HepG2 (cell line): ENCODE data around the gene SIGLEC7. TPM values are rescaled to one million over a fixed set of nuclear protein-coding genes. Genes with fewer than 3 reads are reported as not detected.

Experiments used
- ATAC-seq: fragments of 200-7000 bp; cut with Tn5 transposase; 3 replicates; pipeline ENCODE4 v1.9.1; 2020; ENCODE audit warnings: mild to moderate bottlenecking, moderate library complexity
- BruUV-seq: library from RNA; stranded (reverse); fragments of 400-500 nt; replicated peaks from 2 replicates; lab custom pipeline; 2021; lab: Mats Ljungman, UMichigan
- CTCF ChIA-PET: fragments of 300-600 bp; formaldehyde crosslinking; extraction: SDS; loops from one replicate; lab custom pipeline; 2021; ENCODE audit warnings: low total read pairs, inconsistent platforms, low intra/inter-chr PET ratio; lab: Yijun Ruan, JAX
- POLR2A ChIA-PET: fragments of 350-600 bp; sonication (Branson Sonifier 250); formaldehyde crosslinking; loops from one replicate; lab custom pipeline; 2020; ENCODE audit warnings: antibody characterized with exemption, inconsistent platforms; lab: Yijun Ruan, JAX
- DNase-seq: peaks from one replicate; pipeline ENCODE4 v3.0.0-alpha.2; 2015; ENCODE audit warnings: low spot score
- FAIRE-seq: peaks from 3 replicates; lab custom pipeline; 2011; peaks lifted over from hg19 to GRCh38; lab: Jason Lieb, UNC
- H2AFZ ChIP-seq: one replicate; pipeline ENCODE4 v1.6.1; 2011; ENCODE audit warnings: low read length, inconsistent platforms
- H3K27ac ChIP-seq: fragments of 300-600 bp; 3 replicates; pipeline ENCODE4 v1.8.0; 2011; ENCODE audit warnings: mixed run types, mild to moderate bottlenecking, mixed read lengths, low read length, inconsistent platforms; ENCODE audit not compliant: insufficient read depth; ENCODE audit errors: extremely low read length
- H3K27me3 ChIP-seq, 2 experiments: fragments of 200-600 bp in 1 of 2; 2 replicates in 1 of 2; 3 replicates in 1 of 2; pipeline versions ENCODE4 v1.6.0 to v1.8.0; 2011; ENCODE audit warnings: low read length in 2 of 2, mild to moderate bottlenecking in 2 of 2, moderate library complexity in 2 of 2, inconsistent platforms in 1 of 2; ENCODE audit not compliant: insufficient read depth in 2 of 2, control insufficient read depth in 1 of 2
- H3K36me3 ChIP-seq, 2 experiments: fragments of 200-600 bp in 1 of 2; replicated peaks in 1 of 2; 2 replicates in 1 of 2; 3 replicates in 1 of 2; pipeline versions ENCODE4 v1.5.1 to v1.8.0; 2011; ENCODE audit warnings: low read length in 2 of 2, inconsistent platforms in 1 of 2; ENCODE audit not compliant: insufficient read depth in 2 of 2, control insufficient read depth in 1 of 2
- H3K4me1 ChIP-seq: 2 replicates; pipeline ENCODE4 v1.5.1; 2012; ENCODE audit warnings: low read length, inconsistent platforms; ENCODE audit not compliant: insufficient read depth
- H3K4me2 ChIP-seq: 2 replicates; pipeline ENCODE4 v1.6.0; 2011; ENCODE audit warnings: low read depth, low read length, inconsistent platforms
- H3K4me3 ChIP-seq, 3 experiments: fragments of 200-600 bp in 1 of 3; sonication (generic), shearing (Covaris generic) in 1 of 3; replicated peaks in 1 of 3; 2 replicates each; pipeline ENCODE4 v1.5.1; 2011 to 2016; ENCODE audit warnings: low read length in 3 of 3, inconsistent platforms in 2 of 3, low read depth in 2 of 3, mild to moderate bottlenecking in 2 of 3, control low read depth in 1 of 3, mixed read lengths in 1 of 3; ENCODE audit not compliant: insufficient read depth in 1 of 3
- H3K79me2 ChIP-seq: one replicate; pipeline ENCODE4 v1.6.1; 2011; ENCODE audit warnings: low read length, inconsistent platforms; ENCODE audit not compliant: insufficient read depth
- H3K9ac ChIP-seq: 2 replicates; pipeline ENCODE4 v1.6.0; 2011; ENCODE audit warnings: mild to moderate bottlenecking, low read depth, low read length, inconsistent platforms; ENCODE audit not compliant: insufficient read depth
- H3K9me3 ChIP-seq: 2 replicates; pipeline ENCODE4 v1.5.1; 2012; ENCODE audit warnings: mild to moderate bottlenecking, low read length
- H4K20me1 ChIP-seq: 2 replicates; pipeline ENCODE4 v1.6.0; 2011; ENCODE audit warnings: inconsistent platforms, mild to moderate bottlenecking, low read length, moderate library complexity; ENCODE audit not compliant: insufficient read depth
- ARID2 ChIP-seq: sonication (generic); formaldehyde crosslinking; IDR thresholded peaks from 2 replicates; pipeline ENCODE4 v1.8.1; 2022; ENCODE audit warnings: mild to moderate bottlenecking, missing genetic modification reagents, borderline replicate concordance
- HDAC2 ChIP-seq: sonication (generic); formaldehyde crosslinking; IDR thresholded peaks from 2 replicates; pipeline ENCODE4 v1.4.0; 2020; ENCODE audit warnings: missing genetic modification reagents
- KAT8 ChIP-seq: IDR thresholded peaks from 2 replicates; pipeline ENCODE4 v1.6.1; 2016; ENCODE audit warnings: missing genetic modification reagents, missing compliant biosample characterization
- NFIC ChIP-seq: IDR thresholded peaks from 2 replicates; pipeline ENCODE4 v1.6.1; 2012; ENCODE audit warnings: mild to moderate bottlenecking, low read length, inconsistent platforms
- REXO4 ChIP-seq: sonication (generic); formaldehyde crosslinking; IDR thresholded peaks from 2 replicates; pipeline ENCODE4 v1.8.0; 2022; ENCODE audit warnings: missing genetic modification reagents, mild to moderate bottlenecking, borderline replicate concordance
- TCF12 ChIP-seq, 2 experiments: fragments of 450-650 bp in 1 of 2; sonication (generic) in 1 of 2; formaldehyde crosslinking in 1 of 2; IDR thresholded peaks; 2 replicates each; pipeline versions ENCODE4 v1.6.1 to v1.8.0; 2017 to 2022; ENCODE audit warnings: antibody characterized with exemption in 1 of 2, mild to moderate bottlenecking in 1 of 2, missing genetic modification reagents in 1 of 2, moderate library complexity in 1 of 2
- ZNF782 ChIP-seq: sonication (generic); formaldehyde crosslinking; IDR thresholded peaks from 2 replicates; pipeline ENCODE4 v1.4.0; 2020; ENCODE audit warnings: missing genetic modification reagents, mild to moderate bottlenecking, borderline replicate concordance
- WGBS: methylation state at CpG from one replicate; pipeline ENCODE4 v1.1.6; 2017; ENCODE audit warnings: low lambda C conversion rate; 5-methylcytosine and 5-hydroxymethylcytosine counted together
- in situ Hi-C: cut with HindIII; loops from 2 replicates; pipeline ENCODE4 v1.10.0; 2017; ENCODE audit warnings: low pct_unique_long_range_greater_than_20kb; ENCODE audit not compliant: extremely low pct_ligation_motif_present
- intact Hi-C: fragments of 100-400 bp; cut with micrococcal nuclease; formaldehyde crosslinking; loops from one replicate; pipeline ENCODE4 v1.10.0; 2022; ENCODE audit not compliant: unreplicated experiment
- polyA plus RNA-seq, 8 experiments: library from polyadenylated mRNA; depleted of rRNA in 3 of 8; stranded (reverse) in 7 of 8; unstranded in 1 of 8; fragments of >200 nt; fragmentation: Illumina TruSeq in 4 of 8; extraction: Trizol in 4 of 8; gene quantifications; 2 replicates each; pipeline versions ENCODE4 v1.2.1 to v1.2.3, GENCODE V29; 2011 to 2016; ENCODE audit warnings: low read depth in 4 of 8, missing spikeins in 1 of 8, mixed read lengths in 1 of 8; ENCODE audit not compliant: insufficient read depth in 1 of 8
- total RNA-seq, 5 experiments: library from RNA; depleted of rRNA; stranded (reverse); fragments of >200 nt; fragmentation: Illumina TruSeq; extraction: Trizol; gene quantifications; 2 replicates each; pipeline ENCODE4 v1.2.3, GENCODE V29; 2016; ENCODE audit warnings: low read depth in 1 of 5
- TF ChIP-seq, protein P1 (sequence below): sonication (generic); formaldehyde crosslinking; IDR thresholded peaks from 2 replicates; pipeline ENCODE4 v1.4.0; 2020; ENCODE audit warnings: missing genetic modification reagents, mild to moderate bottlenecking, borderline replicate concordance
- TF ChIP-seq, protein P2 (sequence below): sonication (generic); formaldehyde crosslinking; IDR thresholded peaks from 2 replicates; pipeline ENCODE4 v1.5.0; 2020; ENCODE audit warnings: mild to moderate bottlenecking, missing genetic modification reagents
- TF ChIP-seq, protein P3 (sequence below): fragments of 450-650 bp; IDR thresholded peaks from 2 replicates; pipeline ENCODE4 v1.6.1; 2017; ENCODE audit warnings: mild to moderate bottlenecking

Gene SIGLEC7
- total and polyA plus RNA-seq, 2 of the 13 experiments (the other 11 are each of a cell fraction or from before 2014, with no cell fraction given): not detected

DNA sequence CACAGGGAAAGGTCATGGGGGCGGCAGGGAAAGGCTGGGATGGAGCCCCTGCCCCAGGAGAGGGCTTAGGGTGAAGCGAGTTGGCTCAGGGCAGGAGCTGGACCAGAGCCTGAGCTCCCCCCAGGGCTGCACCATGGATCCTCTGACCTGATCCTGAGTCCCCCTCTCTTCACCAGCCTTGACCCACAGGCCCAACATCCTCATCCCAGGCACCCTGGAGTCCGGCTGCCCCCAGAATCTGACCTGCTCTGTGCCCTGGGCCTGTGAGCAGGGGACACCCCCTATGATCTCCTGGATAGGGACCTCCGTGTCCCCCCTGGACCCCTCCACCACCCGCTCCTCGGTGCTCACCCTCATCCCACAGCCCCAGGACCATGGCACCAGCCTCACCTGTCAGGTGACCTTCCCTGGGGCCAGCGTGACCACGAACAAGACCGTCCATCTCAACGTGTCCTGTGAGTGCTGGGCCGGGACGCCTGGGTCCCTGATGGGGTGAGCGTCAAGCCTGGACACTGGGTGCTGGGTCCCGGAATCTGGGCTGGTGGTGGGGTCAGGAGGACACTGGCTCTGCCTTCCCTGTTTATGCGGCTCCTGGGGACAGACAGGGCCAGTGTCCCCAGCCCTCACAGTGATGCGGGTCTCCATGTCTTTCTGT is 16.6 kb upstream of the SIGLEC7 start:
- Histone ChIP-seq H3K4me3 (no peak overlapping the region), H3K36me3 (no peaks in the 10 kb centered on the region), H3K9ac (no peak overlapping the region), H2AFZ (no peak overlapping the region), H3K27me3 (peaks cover 4 to 42% of the 10 kb centered on the region in 2 experiments; a peak in 4 of 5 replicates), H3K27ac (no peak overlapping the region), H3K4me1 (no peaks in the 10 kb centered on the region), H3K4me2 (no peak overlapping the region), H4K20me1 (no peaks in the 10 kb centered on the region), H3K9me3 (no peaks in the 10 kb centered on the region), H3K79me2 (no peaks in the 10 kb centered on the region)
- in situ Hi-C loops (no loop called here), intact Hi-C loops (no loop called here)
- ATAC-seq (no peak), FAIRE-seq (no peak), DNase-seq (no peak)
- no TSS peak for BruUV-seq
- ChIA-PET CTCF (no interaction called here), POLR2A (no interaction called here)
- WGBS: 15% methylated on average over 7 of the region's 16 CpGs
- no peak for TF ChIP-seq ARID2 (CRISPR knock-in tag)
- TF ChIP-seq ZNF782: no peak

DNA sequence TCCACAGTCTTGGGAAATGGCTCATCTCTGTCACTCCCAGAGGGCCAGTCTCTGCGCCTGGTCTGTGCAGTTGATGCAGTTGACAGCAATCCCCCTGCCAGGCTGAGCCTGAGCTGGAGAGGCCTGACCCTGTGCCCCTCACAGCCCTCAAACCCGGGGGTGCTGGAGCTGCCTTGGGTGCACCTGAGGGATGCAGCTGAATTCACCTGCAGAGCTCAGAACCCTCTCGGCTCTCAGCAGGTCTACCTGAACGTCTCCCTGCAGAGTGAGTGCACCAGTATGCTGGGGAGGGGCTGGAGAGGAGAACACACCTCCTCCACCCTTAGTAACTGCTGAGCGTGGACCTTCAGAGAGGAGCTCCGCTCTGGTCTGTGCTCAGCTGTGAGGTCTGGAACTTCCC is 15.1 kb upstream of the SIGLEC7 start:
- no peak for ATAC-seq
- no peaks in the 10 kb centered on the region for H3K36me3 ChIP-seq
- no peaks in the 10 kb centered on the region for H3K4me1 ChIP-seq
- H4K20me1 ChIP-seq: no peaks in the 10 kb centered on the region
- BruUV-seq: no TSS peak
- H2AFZ ChIP-seq: no peak overlapping the region
- intact Hi-C loops (no loop called here), in situ Hi-C loops (no loop called here)
- peaks cover 4 to 48% of the 10 kb centered on the region in 2 experiments; a peak in 4 of 5 replicates for H3K27me3 ChIP-seq
- no peaks in the 10 kb centered on the region for H3K79me2 ChIP-seq
- POLR2A ChIA-PET: no interaction called here
- DNase-seq: no peak
- no peak overlapping the region for H3K27ac ChIP-seq
- 5% methylated on average over 1 of the region's 6 CpGs for WGBS
- CTCF ChIA-PET: no interaction called here
- no peaks in the 10 kb centered on the region for H3K9me3 ChIP-seq
- no peak overlapping the region for H3K4me3 ChIP-seq
- H3K9ac ChIP-seq: no peak overlapping the region
- no peak overlapping the region for H3K4me2 ChIP-seq
- no peak for FAIRE-seq
- no peak for TF ChIP-seq HDAC2
- TF ChIP-seq, protein P1, sequence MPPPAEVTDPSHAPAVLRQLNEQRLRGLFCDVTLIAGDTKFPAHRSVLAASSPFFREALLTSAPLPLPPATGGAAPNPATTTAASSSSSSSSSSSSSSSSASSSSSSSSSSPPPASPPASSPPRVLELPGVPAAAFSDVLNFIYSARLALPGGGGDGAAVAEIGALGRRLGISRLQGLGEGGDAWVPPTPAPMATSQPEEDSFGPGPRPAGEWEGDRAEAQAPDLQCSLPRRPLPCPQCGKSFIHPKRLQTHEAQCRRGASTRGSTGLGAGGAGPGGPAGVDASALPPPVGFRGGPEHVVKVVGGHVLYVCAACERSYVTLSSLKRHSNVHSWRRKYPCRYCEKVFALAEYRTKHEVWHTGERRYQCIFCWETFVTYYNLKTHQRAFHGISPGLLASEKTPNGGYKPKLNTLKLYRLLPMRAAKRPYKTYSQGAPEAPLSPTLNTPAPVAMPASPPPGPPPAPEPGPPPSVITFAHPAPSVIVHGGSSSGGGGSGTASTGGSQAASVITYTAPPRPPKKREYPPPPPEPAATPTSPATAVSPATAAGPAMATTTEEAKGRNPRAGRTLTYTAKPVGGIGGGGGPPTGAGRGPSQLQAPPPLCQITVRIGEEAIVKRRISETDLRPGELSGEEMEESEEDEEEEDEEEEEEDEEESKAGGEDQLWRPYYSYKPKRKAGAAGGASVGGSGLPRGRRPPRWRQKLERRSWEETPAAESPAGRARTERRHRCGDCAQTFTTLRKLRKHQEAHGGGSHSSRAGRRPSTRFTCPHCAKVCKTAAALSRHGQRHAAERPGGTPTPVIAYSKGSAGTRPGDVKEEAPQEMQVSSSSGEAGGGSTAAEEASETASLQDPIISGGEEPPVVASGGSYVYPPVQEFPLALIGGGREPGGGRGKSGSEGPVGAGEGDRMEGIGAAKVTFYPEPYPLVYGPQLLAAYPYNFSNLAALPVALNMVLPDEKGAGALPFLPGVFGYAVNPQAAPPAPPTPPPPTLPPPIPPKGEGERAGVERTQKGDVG (CRISPR knock-in tag): no peak
- TF ChIP-seq TCF12 (IDR thresholded peaks at IDR 0.05): no peak
- TF ChIP-seq TCF12 (CRISPR knock-in tag; IDR thresholded peaks at IDR 0.05): no peak
- no peak for TF ChIP-seq KAT8
- TF ChIP-seq, protein P2, sequence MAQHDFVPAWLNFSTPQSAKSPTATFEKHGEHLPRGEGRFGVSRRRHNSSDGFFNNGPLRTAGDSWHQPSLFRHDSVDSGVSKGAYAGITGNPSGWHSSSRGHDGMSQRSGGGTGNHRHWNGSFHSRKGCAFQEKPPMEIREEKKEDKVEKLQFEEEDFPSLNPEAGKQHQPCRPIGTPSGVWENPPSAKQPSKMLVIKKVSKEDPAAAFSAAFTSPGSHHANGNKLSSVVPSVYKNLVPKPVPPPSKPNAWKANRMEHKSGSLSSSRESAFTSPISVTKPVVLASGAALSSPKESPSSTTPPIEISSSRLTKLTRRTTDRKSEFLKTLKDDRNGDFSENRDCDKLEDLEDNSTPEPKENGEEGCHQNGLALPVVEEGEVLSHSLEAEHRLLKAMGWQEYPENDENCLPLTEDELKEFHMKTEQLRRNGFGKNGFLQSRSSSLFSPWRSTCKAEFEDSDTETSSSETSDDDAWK: no peak
- no peak for TF ChIP-seq REXO4 (CRISPR knock-in tag)
- no peak for TF ChIP-seq NFIC
- TF ChIP-seq, protein P3, sequence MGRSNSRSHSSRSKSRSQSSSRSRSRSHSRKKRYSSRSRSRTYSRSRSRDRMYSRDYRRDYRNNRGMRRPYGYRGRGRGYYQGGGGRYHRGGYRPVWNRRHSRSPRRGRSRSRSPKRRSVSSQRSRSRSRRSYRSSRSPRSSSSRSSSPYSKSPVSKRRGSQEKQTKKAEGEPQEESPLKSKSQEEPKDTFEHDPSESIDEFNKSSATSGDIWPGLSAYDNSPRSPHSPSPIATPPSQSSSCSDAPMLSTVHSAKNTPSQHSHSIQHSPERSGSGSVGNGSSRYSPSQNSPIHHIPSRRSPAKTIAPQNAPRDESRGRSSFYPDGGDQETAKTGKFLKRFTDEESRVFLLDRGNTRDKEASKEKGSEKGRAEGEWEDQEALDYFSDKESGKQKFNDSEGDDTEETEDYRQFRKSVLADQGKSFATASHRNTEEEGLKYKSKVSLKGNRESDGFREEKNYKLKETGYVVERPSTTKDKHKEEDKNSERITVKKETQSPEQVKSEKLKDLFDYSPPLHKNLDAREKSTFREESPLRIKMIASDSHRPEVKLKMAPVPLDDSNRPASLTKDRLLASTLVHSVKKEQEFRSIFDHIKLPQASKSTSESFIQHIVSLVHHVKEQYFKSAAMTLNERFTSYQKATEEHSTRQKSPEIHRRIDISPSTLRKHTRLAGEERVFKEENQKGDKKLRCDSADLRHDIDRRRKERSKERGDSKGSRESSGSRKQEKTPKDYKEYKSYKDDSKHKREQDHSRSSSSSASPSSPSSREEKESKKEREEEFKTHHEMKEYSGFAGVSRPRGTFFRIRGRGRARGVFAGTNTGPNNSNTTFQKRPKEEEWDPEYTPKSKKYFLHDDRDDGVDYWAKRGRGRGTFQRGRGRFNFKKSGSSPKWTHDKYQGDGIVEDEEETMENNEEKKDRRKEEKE: no peak
